ENCODE results near the gene KRTAP10-6.

Gene KRTAP10-6

GRCh38 chr21:44615911-44616590 is 23.7 kb upstream of the KRTAP10-6 start:
- DNase-seq (ENCODE audit: extremely low read depth, low read depth): no peak
- H3K4me3 ChIP-seq (replicated peaks; ENCODE audit: low read depth, low read length): no peak overlapping the region
- TF ChIP-seq, protein P1, sequence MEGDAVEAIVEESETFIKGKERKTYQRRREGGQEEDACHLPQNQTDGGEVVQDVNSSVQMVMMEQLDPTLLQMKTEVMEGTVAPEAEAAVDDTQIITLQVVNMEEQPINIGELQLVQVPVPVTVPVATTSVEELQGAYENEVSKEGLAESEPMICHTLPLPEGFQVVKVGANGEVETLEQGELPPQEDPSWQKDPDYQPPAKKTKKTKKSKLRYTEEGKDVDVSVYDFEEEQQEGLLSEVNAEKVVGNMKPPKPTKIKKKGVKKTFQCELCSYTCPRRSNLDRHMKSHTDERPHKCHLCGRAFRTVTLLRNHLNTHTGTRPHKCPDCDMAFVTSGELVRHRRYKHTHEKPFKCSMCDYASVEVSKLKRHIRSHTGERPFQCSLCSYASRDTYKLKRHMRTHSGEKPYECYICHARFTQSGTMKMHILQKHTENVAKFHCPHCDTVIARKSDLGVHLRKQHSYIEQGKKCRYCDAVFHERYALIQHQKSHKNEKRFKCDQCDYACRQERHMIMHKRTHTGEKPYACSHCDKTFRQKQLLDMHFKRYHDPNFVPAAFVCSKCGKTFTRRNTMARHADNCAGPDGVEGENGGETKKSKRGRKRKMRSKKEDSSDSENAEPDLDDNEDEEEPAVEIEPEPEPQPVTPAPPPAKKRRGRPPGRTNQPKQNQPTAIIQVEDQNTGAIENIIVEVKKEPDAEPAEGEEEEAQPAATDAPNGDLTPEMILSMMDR (IDR thresholded peaks at IDR 0.05; ENCODE audit: low read depth, low read length, missing control alignments): no peak

GRCh38 chr21:44615466-44615865 is 23.2 kb upstream of the KRTAP10-6 start:
- TF ChIP-seq, protein P1 (IDR thresholded peaks at IDR 0.05; ENCODE audit: low read depth, low read length, missing control alignments): no peak
- no peak overlapping the region for H3K4me3 ChIP-seq (replicated peaks; ENCODE audit: low read depth, low read length)
- DNase-seq (ENCODE audit: extremely low read depth, low read depth): no peak

DNA sequence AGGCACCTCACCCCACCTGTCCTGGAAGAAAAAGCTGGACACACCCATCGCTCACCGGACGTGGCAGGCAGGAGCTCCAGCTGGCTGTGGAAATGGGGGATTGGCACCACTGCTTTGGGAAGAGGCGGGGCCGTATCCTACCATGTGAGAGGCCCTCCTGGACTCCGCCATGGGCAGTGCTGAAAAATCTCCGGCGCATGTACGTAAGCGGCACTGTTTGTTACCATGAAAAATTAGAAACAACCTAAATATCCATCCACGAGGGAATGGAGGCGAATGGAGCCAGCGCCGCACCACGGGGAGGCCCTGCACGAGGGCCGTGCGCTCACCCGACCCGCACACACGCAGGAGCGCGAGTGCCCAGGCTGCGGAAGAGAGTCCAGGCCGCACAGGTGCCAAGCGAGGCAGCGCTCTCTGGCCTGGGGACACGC is 22.7 kb upstream of the KRTAP10-6 start:
- H3K4me3 ChIP-seq (replicated peaks; ENCODE audit: low read depth, low read length): no peak overlapping the region
- no peak for DNase-seq (ENCODE audit: extremely low read depth, low read depth)
- TF ChIP-seq, protein P1 (IDR thresholded peaks at IDR 0.05; ENCODE audit: low read depth, low read length, missing control alignments): no peak

DNA sequence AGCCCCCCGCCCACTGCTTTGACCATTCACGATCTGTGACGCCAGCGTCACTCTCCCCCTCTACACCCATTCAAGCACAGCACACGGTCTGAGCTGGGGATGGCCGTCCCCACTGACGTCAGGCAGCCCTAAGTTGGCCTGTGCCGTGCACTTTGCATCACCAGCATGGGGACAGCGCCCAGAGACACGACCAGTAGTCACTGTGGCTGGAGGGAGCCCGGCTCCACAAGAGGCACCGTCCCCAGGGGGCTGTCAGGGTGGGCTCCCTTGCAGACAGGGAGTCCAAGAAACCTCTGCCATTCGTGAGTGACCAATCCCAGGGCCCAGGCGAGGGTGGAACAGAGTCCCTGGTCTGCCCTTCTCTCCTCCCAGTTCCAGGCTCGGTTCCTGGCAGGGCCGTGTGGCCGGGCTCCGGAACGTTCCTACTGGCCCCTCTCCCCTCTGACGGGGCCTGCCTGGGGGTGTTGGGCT is 21.9 kb upstream of the KRTAP10-6 start:
- H3K4me3 ChIP-seq (replicated peaks; ENCODE audit: low read depth, low read length): no peak overlapping the region
- TF ChIP-seq, protein P1 (IDR thresholded peaks at IDR 0.05; ENCODE audit: low read depth, low read length, missing control alignments): no peak
- DNase-seq (ENCODE audit: extremely low read depth, low read depth): no peak

- TF ChIP-seq, protein P1 (IDR thresholded peaks at IDR 0.05; ENCODE audit: low read depth, low read length, missing control alignments): no peak
- no peak for DNase-seq (ENCODE audit: extremely low read depth, low read depth)
- no peak overlapping the region for H3K4me3 ChIP-seq (replicated peaks; ENCODE audit: low read depth, low read length)
These were observed 21.3 kb upstream of the KRTAP10-6 start for GRCh38 chr21:44613386-44614155.

- TF ChIP-seq, protein P1 (IDR thresholded peaks at IDR 0.05; ENCODE audit: low read depth, low read length, missing control alignments): no peak
- H3K4me3 ChIP-seq (replicated peaks; ENCODE audit: low read depth, low read length): no peak overlapping the region
- DNase-seq (ENCODE audit: extremely low read depth, low read depth): no peak
These were observed 20.4 kb upstream of the KRTAP10-6 start for GRCh38 chr21:44612669-44613229.

Measured in HFF-Myc (cell line).